Fibroblast of lung (primary cell): ENCODE results near the gene CKS2. TPM values are rescaled to one million over a fixed set of nuclear protein-coding genes. Genes with fewer than 3 reads are reported as not detected.

ENCODE experiments used
- DNase-seq, 2 donors: peaks; one replicate each; pipeline versions ENCODE4 v3.0.0 to v3.0.0-alpha.2; 2010; ENCODE audit warnings: low read depth in 2 of 2
- H2AFZ ChIP-seq: 2 replicates; pipeline ENCODE4 v1.5.1; 2012; ENCODE audit warnings: low read length, control low read depth, inconsistent platforms
- H3K27ac ChIP-seq: 2 replicates; pipeline ENCODE4 v1.5.1; 2011; ENCODE audit warnings: low read length, control low read depth; ENCODE audit not compliant: insufficient read depth
- H3K27me3 ChIP-seq: 2 replicates; pipeline ENCODE4 v1.5.1; 2011; ENCODE audit warnings: mild to moderate bottlenecking, low read length; ENCODE audit not compliant: control insufficient read depth, insufficient read depth
- H3K36me3 ChIP-seq: 2 replicates; pipeline ENCODE4 v1.5.1; 2011; ENCODE audit warnings: low read length; ENCODE audit not compliant: control insufficient read depth, insufficient read depth
- H3K4me1 ChIP-seq: 2 replicates; pipeline ENCODE4 v1.5.1; 2011; ENCODE audit warnings: low read length; ENCODE audit not compliant: control insufficient read depth, insufficient read depth; ENCODE audit errors: extremely low read depth
- H3K4me2 ChIP-seq: 2 replicates; pipeline ENCODE4 v1.5.1; 2011; ENCODE audit warnings: low read length, control low read depth; ENCODE audit not compliant: insufficient read depth; ENCODE audit errors: extremely low read depth
- H3K4me3 ChIP-seq, 4 experiments: fragments of 200-600 bp in 1 of 4; sonication (generic) in 1 of 4; replicated peaks in 1 of 4; 2 replicates each; pipeline ENCODE4 v1.5.1; 2011 to 2016; ENCODE audit warnings: low read length in 4 of 4, low read depth in 3 of 4, mild to moderate bottlenecking in 3 of 4, control low read depth in 2 of 4, inconsistent platforms in 1 of 4, mixed read lengths in 1 of 4; ENCODE audit not compliant: insufficient read depth in 1 of 4; ENCODE audit errors: control extremely low read depth in 1 of 4
- H3K79me2 ChIP-seq: 2 replicates; pipeline ENCODE4 v1.5.1; 2012; ENCODE audit warnings: mild to moderate bottlenecking, low read length, inconsistent platforms; ENCODE audit not compliant: control insufficient read depth, insufficient read depth
- H3K9ac ChIP-seq: 2 replicates; pipeline ENCODE4 v1.5.1; 2011; ENCODE audit warnings: mild to moderate bottlenecking, low read length, control low read depth; ENCODE audit not compliant: insufficient read depth
- H3K9me3 ChIP-seq: 2 replicates; pipeline ENCODE4 v1.5.1; 2012; ENCODE audit warnings: low read depth, low read length; ENCODE audit not compliant: control insufficient read depth, insufficient read depth
- H4K20me1 ChIP-seq: 2 replicates; pipeline ENCODE4 v1.5.1; 2011; ENCODE audit warnings: low read length; ENCODE audit not compliant: control insufficient read depth, insufficient read depth; ENCODE audit errors: extremely low read depth
- EZH2 ChIP-seq: IDR thresholded peaks from 2 replicates; pipeline ENCODE4 v1.5.1; 2012; ENCODE audit warnings: low read length, control low read depth, mild to moderate bottlenecking; ENCODE audit errors: missing control alignments
- polyA plus RNA-seq, 2 donors: library from polyadenylated mRNA; depleted of rRNA in 1 of 2; stranded (reverse) in 1 of 2; unstranded in 1 of 2; fragments of >200 nt; gene quantifications; 2 replicates each; pipeline ENCODE4 v1.2.1, GENCODE V29; 2011 to 2012; ENCODE audit warnings: missing spikeins in 1 of 2
- total RNA-seq: library from RNA; depleted of rRNA; stranded (reverse); fragments of >200 nt; gene quantifications from 2 replicates; pipeline ENCODE4 v1.2.1, GENCODE V29; 2014
- TF ChIP-seq, protein P1 (sequence below), 2 donors: IDR thresholded peaks in 1 of 2; conservative IDR thresholded peaks in 1 of 2; 1 replicate in 1 of 2; 2 replicates in 1 of 2; pipeline ENCODE4 v1.5.1; 2011 to 2012; ENCODE audit warnings: low read length in 2 of 2, control low read depth in 1 of 2, inconsistent platforms in 1 of 2, low read depth in 1 of 2, mild to moderate bottlenecking in 1 of 2

CKS2 gene
- total and polyA plus RNA-seq, 2 donors (not counting 1 experiment from before 2014, with no cell fraction given) = 69.7 to 101 TPM

- Histone ChIP-seq H3K4me2 (no peak overlapping the region), H3K27ac (no peak overlapping the region), H3K9me3 (no peaks in the 10 kb centered on the region), H3K79me2 (no peaks in the 10 kb centered on the region), H3K36me3 (peaks cover 22% of the 10 kb centered on the region), H2AFZ (no peak overlapping the region), H3K4me1 (no peaks in the 10 kb centered on the region), H4K20me1 (no peaks in the 10 kb centered on the region), H3K27me3 (no peaks in the 10 kb centered on the region), H3K4me3 (no peak overlapping the region), H3K9ac (no peak overlapping the region)
- DNase-seq = no peak
- TF ChIP-seq EZH2 = no peak
- TF ChIP-seq, protein P1, sequence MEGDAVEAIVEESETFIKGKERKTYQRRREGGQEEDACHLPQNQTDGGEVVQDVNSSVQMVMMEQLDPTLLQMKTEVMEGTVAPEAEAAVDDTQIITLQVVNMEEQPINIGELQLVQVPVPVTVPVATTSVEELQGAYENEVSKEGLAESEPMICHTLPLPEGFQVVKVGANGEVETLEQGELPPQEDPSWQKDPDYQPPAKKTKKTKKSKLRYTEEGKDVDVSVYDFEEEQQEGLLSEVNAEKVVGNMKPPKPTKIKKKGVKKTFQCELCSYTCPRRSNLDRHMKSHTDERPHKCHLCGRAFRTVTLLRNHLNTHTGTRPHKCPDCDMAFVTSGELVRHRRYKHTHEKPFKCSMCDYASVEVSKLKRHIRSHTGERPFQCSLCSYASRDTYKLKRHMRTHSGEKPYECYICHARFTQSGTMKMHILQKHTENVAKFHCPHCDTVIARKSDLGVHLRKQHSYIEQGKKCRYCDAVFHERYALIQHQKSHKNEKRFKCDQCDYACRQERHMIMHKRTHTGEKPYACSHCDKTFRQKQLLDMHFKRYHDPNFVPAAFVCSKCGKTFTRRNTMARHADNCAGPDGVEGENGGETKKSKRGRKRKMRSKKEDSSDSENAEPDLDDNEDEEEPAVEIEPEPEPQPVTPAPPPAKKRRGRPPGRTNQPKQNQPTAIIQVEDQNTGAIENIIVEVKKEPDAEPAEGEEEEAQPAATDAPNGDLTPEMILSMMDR (conservative IDR thresholded peaks at IDR 0.05 in 1 of 2, IDR thresholded peaks at IDR 0.05 in 1 of 2; ENCODE audit: low read depth in 1 of 2, low read length in 2 of 2) = no peak
These were observed 43.5 kb downstream of the CKS2 start for GRCh38 chr9:89354471-89354870.

GRCh38 chr9:89356782-89357181 is 45.8 kb downstream of the CKS2 start:
- TF ChIP-seq EZH2 = no peak
- TF ChIP-seq, protein P1 (conservative IDR thresholded peaks at IDR 0.05 in 1 of 2, IDR thresholded peaks at IDR 0.05 in 1 of 2; ENCODE audit: low read depth in 1 of 2, low read length in 2 of 2) = no peak

DNA sequence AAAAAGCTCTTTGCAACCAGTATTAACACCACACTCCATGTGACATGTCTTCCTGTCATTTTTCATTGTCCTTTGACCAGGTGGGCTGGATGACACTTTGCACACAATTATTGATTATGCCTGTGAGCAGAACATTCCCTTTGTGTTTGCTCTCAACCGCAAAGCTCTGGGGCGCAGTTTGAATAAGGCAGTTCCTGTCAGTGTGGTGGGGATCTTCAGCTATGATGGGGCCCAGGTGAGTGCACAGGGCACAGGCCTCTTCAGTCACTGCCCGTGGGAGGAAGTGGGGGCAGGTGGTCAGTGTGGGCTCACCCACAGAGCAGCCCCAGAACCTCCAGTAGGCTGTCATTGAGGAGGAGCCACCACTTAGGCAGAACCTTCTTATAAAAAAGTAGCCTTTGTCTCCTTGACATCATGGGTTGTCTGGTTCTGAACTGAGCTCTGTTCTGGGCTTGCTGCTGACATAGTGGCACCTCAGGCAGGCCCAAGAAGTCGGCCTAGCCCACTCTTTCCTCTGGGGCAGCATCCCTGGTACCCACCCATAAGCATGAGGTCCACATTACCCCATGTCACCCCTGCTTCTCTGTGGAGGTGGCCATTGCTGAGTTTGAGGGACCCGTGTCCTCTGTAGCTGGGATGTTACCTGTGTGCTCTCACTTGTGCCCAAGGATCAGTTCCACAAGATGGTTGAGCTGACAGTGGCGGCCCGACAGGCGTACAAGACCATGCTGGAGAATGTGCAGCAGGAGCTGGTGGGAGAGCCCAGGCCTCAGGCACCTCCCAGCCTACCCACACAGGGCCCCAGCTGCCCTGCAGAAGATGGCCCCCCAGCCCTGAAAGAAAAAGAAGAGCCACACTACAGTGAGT is 46.6 kb downstream of the CKS2 start:
- no peak for TF ChIP-seq EZH2
- TF ChIP-seq, protein P1 (conservative IDR thresholded peaks at IDR 0.05 in 1 of 2, IDR thresholded peaks at IDR 0.05 in 1 of 2; ENCODE audit: low read depth in 1 of 2, low read length in 2 of 2) = no peak
- no peaks in the 10 kb centered on the region for H3K79me2 ChIP-seq
- H3K36me3 ChIP-seq = peaks cover 13% of the 10 kb centered on the region
- no peaks in the 10 kb centered on the region for H3K9me3 ChIP-seq
- no peaks in the 10 kb centered on the region for H4K20me1 ChIP-seq
- DNase-seq = no peak
- no peak overlapping the region for H3K27ac ChIP-seq
- H3K4me3 ChIP-seq = no peak overlapping the region
- no peaks in the 10 kb centered on the region for H3K27me3 ChIP-seq
- H3K4me2 ChIP-seq = no peak overlapping the region
- no peaks in the 10 kb centered on the region for H3K4me1 ChIP-seq
- no peak overlapping the region for H3K9ac ChIP-seq
- no peak overlapping the region for H2AFZ ChIP-seq

More at GRCh38 chr9:89356782-89357181, 45.8 kb downstream of the CKS2 start:
- H3K4me3 ChIP-seq = no peak overlapping the region
- no peaks in the 10 kb centered on the region for H3K9me3 ChIP-seq
- no peaks in the 10 kb centered on the region for H3K79me2 ChIP-seq
- no peaks in the 10 kb centered on the region for H3K4me1 ChIP-seq
- no peak for DNase-seq
- no peaks in the 10 kb centered on the region for H3K27me3 ChIP-seq
- H2AFZ ChIP-seq = no peak overlapping the region
- no peaks in the 10 kb centered on the region for H4K20me1 ChIP-seq
- H3K4me2 ChIP-seq = no peak overlapping the region
- H3K27ac ChIP-seq = no peak overlapping the region
- peaks cover 13% of the 10 kb centered on the region for H3K36me3 ChIP-seq
- no peak overlapping the region for H3K9ac ChIP-seq
